WTC11 (cell line): ENCODE data around the gene SLBP.

Source experiments
- ARID4B ChIP-seq: sonication (generic); formaldehyde crosslinking; IDR thresholded peaks from 2 replicates; pipeline ENCODE4 v1.8.0; 2023; ENCODE audit warnings: missing genetic modification reagents, mild to moderate bottlenecking, borderline replicate concordance
- CTCF ChIP-seq: fragments of 200-600 bp; IDR thresholded peaks from 2 replicates; pipeline ENCODE4 v1.8.0; 2022; ENCODE audit warnings: antibody characterized with exemption
- ELF4 ChIP-seq: sonication (generic); formaldehyde crosslinking; IDR thresholded peaks from 2 replicates; pipeline ENCODE4 v1.8.1; 2022; ENCODE audit warnings: low read depth, mild to moderate bottlenecking, moderate library complexity, missing genetic modification reagents
- JAZF1 ChIP-seq: fragments of 250-450 bp; sonication (Bioruptor Pico); IDR thresholded peaks from 2 replicates; pipeline ENCODE4 v1.9.0; 2021; ENCODE audit warnings: moderate library complexity, mild to moderate bottlenecking, inconsistent platforms
- NR1H2 ChIP-seq: sonication (generic); formaldehyde crosslinking; IDR thresholded peaks from 2 replicates; pipeline ENCODE4 v1.9.0; 2021; ENCODE audit warnings: mild to moderate bottlenecking, moderate library complexity, missing genetic modification reagents
- NR3C1 ChIP-seq: sonication (generic); formaldehyde crosslinking; conservative IDR thresholded peaks from 2 replicates; pipeline ENCODE4 v1.8.1; 2023; ENCODE audit warnings: low read depth, mild to moderate bottlenecking, missing genetic modification reagents

DNA sequence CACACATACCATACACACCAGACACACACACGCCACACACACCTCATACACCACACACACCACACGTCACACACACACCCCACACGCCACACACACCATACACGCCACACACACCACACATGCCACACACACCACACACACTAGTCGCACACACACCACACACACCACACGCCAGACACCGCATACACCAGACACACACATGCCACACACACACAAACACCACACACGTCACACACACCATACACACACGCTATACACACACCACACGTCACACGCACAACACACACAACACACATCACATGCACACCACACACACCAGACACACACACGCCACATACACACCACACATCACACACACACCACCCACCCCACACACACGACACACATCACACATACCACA, 60.0 kb downstream of the SLBP start:
- TF ChIP-seq NR1H2 (CRISPR knock-in tag): no peak
- no peak for TF ChIP-seq JAZF1
- TF ChIP-seq ARID4B (CRISPR knock-in tag): no peak
- TF ChIP-seq ELF4 (CRISPR knock-in tag): no peak
- TF ChIP-seq CTCF: no peak
- no peak for TF ChIP-seq NR3C1 (CRISPR knock-in tag)
